Measurements from ENCODE around the gene TPMT.
"Not testable (repeated sequence)": the region's sequence is repeated elsewhere in the genome, so short reads cannot be mapped to it uniquely, and the experiment has no call there.

TPMT gene

GRCh38 chr6:18154507-18155149, at the start of gene TPMT:
Gene TPMT, minus strand, starts transcription at chr6:18155077. Its CDS starts 5,950 bp downstream, at chr6:18149127.
- DNase-seq: peak; percentile 96 to 98 (median 96)

- DNase-seq: no peak
Measured at GRCh38 chr6:18203786-18204185, 48.9 kb upstream of the TPMT start.

GRCh38 chr6:18192026-18192425, 37.1 kb upstream of the TPMT start:
- DNase-seq: no peak

GRCh38 chr6:18189196-18189595, 34.3 kb upstream of the TPMT start:
- DNase-seq: no peak

GRCh38 chr6:18187701-18188100, 32.8 kb upstream of the TPMT start:
- no peak for DNase-seq

GRCh38 chr6:18186540-18187250, 31.8 kb upstream of the TPMT start:
- no peak for DNase-seq

GRCh38 chr6:18186033-18186432, 31.2 kb upstream of the TPMT start:
- no peak for DNase-seq

GRCh38 chr6:18185624-18186023, 30.7 kb upstream of the TPMT start:
- DNase-seq: no peak

GRCh38 chr6:18183766-18184165, 28.9 kb upstream of the TPMT start:
- DNase-seq: no peak

- no peak for DNase-seq
Measured at GRCh38 chr6:18182568-18182967, 27.7 kb upstream of the TPMT start.

GRCh38 chr6:18179770-18180356, 25.0 kb upstream of the TPMT start:
- DNase-seq: no peak

GRCh38 chr6:18178960-18179615, 24.2 kb upstream of the TPMT start:
- DNase-seq: no peak

- DNase-seq: no peak
Measured at GRCh38 chr6:18177286-18177965, 22.5 kb upstream of the TPMT start.

GRCh38 chr6:18176198-18176597, 21.3 kb upstream of the TPMT start:
- not testable (repeated sequence) for DNase-seq

- DNase-seq: no peak
Measured at GRCh38 chr6:18171871-18172270, 17.0 kb upstream of the TPMT start.

- no peak for DNase-seq
Measured at GRCh38 chr6:18168264-18168663, 13.4 kb upstream of the TPMT start.

- no peak for DNase-seq
Measured at GRCh38 chr6:18166312-18167036, 11.6 kb upstream of the TPMT start.

GRCh38 chr6:18165751-18166150, 10.9 kb upstream of the TPMT start:
- DNase-seq: no peak

- no peak for DNase-seq
Measured at GRCh38 chr6:18162401-18162800, 7.5 kb upstream of the TPMT start.

- peak in 1 of 3 experiments; percentile 15 for DNase-seq
Measured at GRCh38 chr6:18161431-18161830, 6.6 kb upstream of the TPMT start.

- no peak for DNase-seq
Measured at GRCh38 chr6:18160911-18161310, 6.0 kb upstream of the TPMT start.

GRCh38 chr6:18155864-18156421, 1.1 kb upstream of the TPMT start:
- peak; percentile 59 to 89 (median 76) for DNase-seq

Measured in NCI-H1417 (cell line).